Measurements from ENCODE around the gene CYP19A1. TPM values are rescaled to one million over a fixed set of nuclear protein-coding genes. Genes with fewer than 3 reads are reported as not detected.

Gene CYP19A1
- total and polyA plus RNA-seq, 8 donors, result 0.18 to 2.7 (median 0.35) TPM; not detected in 5

GRCh38 chr15:51350723-51351122 is 12.3 kb upstream of the CYP19A1 start:
- no peaks in the 10 kb centered on the region for H3K9me3 ChIP-seq
- TF ChIP-seq POLR2AphosphoS5 (IDR thresholded peaks at IDR 0.05), result no peak
- no peak for TF ChIP-seq EP300 (IDR thresholded peaks at IDR 0.05)
- TF ChIP-seq CTCF (IDR thresholded peaks at IDR 0.05), result no peak
- TF ChIP-seq POLR2A (IDR thresholded peaks at IDR 0.05), result no peak
- no peaks in the 10 kb centered on the region for H3K36me3 ChIP-seq
- DNase-seq, result no peak
- peaks cover 3 to 16% (median 10%) of the 10 kb centered on the region in 4 donors for H3K4me1 ChIP-seq
- intact Hi-C loops (cut with DNase I; ENCODE audit: low total_unique reads), result no loop called here
- no peak overlapping the region for H3K27ac ChIP-seq
- no peaks in the 10 kb centered on the region for H3K27me3 ChIP-seq
- WGBS, 5 donors, result 91 to 97% (median 94%) methylated on average over 3 of the region's 3 CpGs
- H3K4me3 ChIP-seq, result no peak overlapping the region

GRCh38 chr15:51349156-51349844 is 10.9 kb upstream of the CYP19A1 start:
- WGBS, 5 donors, result 41 to 71% (median 66%) methylated on average over 4 of the region's 4 CpGs
- H3K9me3 ChIP-seq, result no peaks in the 10 kb centered on the region
- H3K4me3 ChIP-seq, result no peak overlapping the region
- peak overlapping the region in 1 of 5 donors; percentile 26 for H3K27ac ChIP-seq
- H3K4me1 ChIP-seq, result peaks cover 3 to 16% (median 10%) of the 10 kb centered on the region in 4 donors
- H3K36me3 ChIP-seq, result no peaks in the 10 kb centered on the region
- H3K27me3 ChIP-seq, result no peaks in the 10 kb centered on the region
- peak in 1 of 2 donors; percentile 30 for DNase-seq
- peak in 1 of 3 donors; percentile 23 for TF ChIP-seq POLR2AphosphoS5 (IDR thresholded peaks at IDR 0.05)
- no peak for TF ChIP-seq CTCF (IDR thresholded peaks at IDR 0.05)
- no peak for TF ChIP-seq POLR2A (IDR thresholded peaks at IDR 0.05)
- TF ChIP-seq EP300 (IDR thresholded peaks at IDR 0.05), result no peak
- intact Hi-C loops (cut with DNase I; ENCODE audit: low total_unique reads), result no loop called here

- Histone ChIP-seq H3K27me3 (no peaks in the 10 kb centered on the region), H3K9me3 (no peaks in the 10 kb centered on the region), H3K27ac (peak overlapping the region in 1 of 5 donors; percentile 26), H3K36me3 (no peaks in the 10 kb centered on the region), H3K4me3 (no peak overlapping the region), H3K4me1 (peaks cover 3 to 16% (median 10%) of the 10 kb centered on the region in 4 donors)
- no peak for DNase-seq
- no peak for TF ChIP-seq EP300 (IDR thresholded peaks at IDR 0.05)
- TF ChIP-seq CTCF (IDR thresholded peaks at IDR 0.05), result no peak
- no peak for TF ChIP-seq POLR2A (IDR thresholded peaks at IDR 0.05)
- TF ChIP-seq POLR2AphosphoS5 (IDR thresholded peaks at IDR 0.05), result no peak
- 45 to 64% (median 55%) methylated on average over 5 of the region's 5 CpGs for WGBS, 5 donors
- intact Hi-C loops (cut with DNase I; ENCODE audit: low total_unique reads), result no loop called here
These were observed 10.3 kb upstream of the CYP19A1 start for GRCh38 chr15:51348688-51349087.

- WGBS, 5 donors, result 43 to 67% (median 46%) methylated on average over 3 of the region's 3 CpGs
- peaks cover 13 to 30% (median 22%) of the 10 kb centered on the region in 4 donors for H3K4me1 ChIP-seq
- H3K9me3 ChIP-seq, result no peaks in the 10 kb centered on the region
- H3K36me3 ChIP-seq, result no peaks in the 10 kb centered on the region
- intact Hi-C loops (cut with DNase I; ENCODE audit: low total_unique reads), result no loop called here
- TF ChIP-seq POLR2A (IDR thresholded peaks at IDR 0.05) (no peak), POLR2AphosphoS5 (IDR thresholded peaks at IDR 0.05) (no peak), EP300 (IDR thresholded peaks at IDR 0.05) (no peak), CTCF (IDR thresholded peaks at IDR 0.05) (no peak)
- peaks cover 0 to 17% (median 15%) of the 10 kb centered on the region in 3 donors for H3K27me3 ChIP-seq
- no peak overlapping the region for H3K27ac ChIP-seq
- DNase-seq, result no peak
- no peak overlapping the region for H3K4me3 ChIP-seq
These were observed 7.7 kb upstream of the CYP19A1 start for GRCh38 chr15:51346136-51346535.
